Activated effector memory CD4-positive, alpha-beta T cell treated with Interleukin-2 at 50 U/mL for 16 hours (primary cell): ENCODE measurements around the gene MPP2.
"Not testable (repeated sequence)": the region's sequence is repeated elsewhere in the genome, so short reads cannot be mapped to it uniquely, and the experiment has no call there.

Experiments
- DNase-seq: peaks from one replicate; pipeline ENCODE4 v3.0.0-alpha.2; 2020

MPP2 gene

DNA sequence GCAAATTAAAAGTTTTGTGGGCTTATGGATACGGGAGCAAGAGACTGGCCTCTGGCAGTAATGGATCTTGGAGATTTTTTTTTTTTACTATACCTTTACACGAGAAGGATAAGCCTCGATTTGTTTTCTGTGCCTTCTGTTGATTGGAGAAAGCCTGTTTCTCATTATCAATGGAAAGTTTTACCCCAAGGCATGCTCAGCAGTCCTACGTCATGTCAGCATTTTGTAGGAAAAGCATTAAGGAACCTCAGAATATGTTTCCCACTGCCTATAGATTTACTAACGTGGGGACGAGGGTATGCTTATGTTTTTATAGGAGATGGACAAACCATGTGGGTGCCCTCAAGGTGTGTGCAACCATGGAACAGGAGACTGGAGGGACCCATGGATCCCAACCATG, 33.5 kb downstream of the MPP2 start:
- DNase-seq: no peak

DNA sequence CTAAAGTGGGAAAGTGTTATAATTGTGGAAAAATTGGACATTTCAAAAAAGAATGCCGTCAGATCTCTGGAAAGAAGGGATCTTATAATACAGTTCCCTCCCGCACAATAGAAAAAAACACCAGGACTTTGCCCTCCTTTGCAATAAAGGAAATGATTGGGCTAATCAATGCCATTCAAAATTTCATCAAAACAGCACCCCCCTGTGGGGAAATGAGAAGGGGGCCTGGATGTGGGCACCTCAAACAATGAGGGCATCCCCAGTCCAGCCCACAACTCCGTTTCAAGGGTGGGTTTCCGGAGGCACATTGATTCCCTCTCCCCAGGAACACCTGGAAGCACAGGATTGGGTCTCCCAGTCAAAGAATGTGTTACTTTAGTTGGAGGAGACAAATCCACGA, 34.2 kb downstream of the MPP2 start:
- DNase-seq: no peak

- no peak for DNase-seq
Observed at GRCh38 chr17:43871946-43872690, 35.2 kb downstream of the MPP2 start.

- DNase-seq: not testable (repeated sequence)
Observed at GRCh38 chr17:43869031-43869430, 38.3 kb downstream of the MPP2 start.

DNA sequence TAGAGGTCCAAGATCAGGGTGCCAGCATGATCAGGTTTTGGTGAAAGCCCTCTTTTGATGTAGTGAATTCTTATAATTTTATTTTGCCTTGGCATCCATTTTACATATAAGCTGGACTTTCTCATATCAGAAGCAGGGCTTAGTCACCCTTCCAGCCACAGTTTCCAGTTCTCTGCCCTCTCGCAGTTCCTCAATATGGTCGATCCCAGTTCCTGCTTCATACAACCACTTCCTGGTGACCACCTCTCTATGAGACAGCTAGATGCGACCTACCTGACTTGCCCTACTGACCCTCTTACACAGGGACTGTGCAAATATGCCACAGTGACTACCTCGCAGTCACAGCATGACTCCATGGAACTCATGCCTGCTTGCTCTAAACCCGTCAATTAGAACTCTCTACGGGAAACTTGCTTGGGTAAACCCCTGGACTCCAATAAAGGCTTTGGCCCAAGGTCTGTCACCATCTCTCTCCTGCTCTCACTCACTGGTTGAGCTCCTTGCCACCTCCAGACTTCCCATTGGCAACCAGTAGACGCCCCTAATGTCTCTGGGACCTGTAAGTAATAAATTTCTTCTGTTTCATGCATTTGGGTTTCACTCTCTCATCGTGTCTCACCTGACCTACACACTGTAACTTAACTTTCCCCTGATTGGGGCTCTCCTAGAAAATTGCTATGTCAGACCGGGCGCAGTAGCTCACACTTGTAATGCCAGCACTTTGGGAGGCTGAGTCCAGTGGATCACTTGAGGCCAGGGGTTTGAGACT, 38.9 kb downstream of the MPP2 start:
- no peak for DNase-seq

DNA sequence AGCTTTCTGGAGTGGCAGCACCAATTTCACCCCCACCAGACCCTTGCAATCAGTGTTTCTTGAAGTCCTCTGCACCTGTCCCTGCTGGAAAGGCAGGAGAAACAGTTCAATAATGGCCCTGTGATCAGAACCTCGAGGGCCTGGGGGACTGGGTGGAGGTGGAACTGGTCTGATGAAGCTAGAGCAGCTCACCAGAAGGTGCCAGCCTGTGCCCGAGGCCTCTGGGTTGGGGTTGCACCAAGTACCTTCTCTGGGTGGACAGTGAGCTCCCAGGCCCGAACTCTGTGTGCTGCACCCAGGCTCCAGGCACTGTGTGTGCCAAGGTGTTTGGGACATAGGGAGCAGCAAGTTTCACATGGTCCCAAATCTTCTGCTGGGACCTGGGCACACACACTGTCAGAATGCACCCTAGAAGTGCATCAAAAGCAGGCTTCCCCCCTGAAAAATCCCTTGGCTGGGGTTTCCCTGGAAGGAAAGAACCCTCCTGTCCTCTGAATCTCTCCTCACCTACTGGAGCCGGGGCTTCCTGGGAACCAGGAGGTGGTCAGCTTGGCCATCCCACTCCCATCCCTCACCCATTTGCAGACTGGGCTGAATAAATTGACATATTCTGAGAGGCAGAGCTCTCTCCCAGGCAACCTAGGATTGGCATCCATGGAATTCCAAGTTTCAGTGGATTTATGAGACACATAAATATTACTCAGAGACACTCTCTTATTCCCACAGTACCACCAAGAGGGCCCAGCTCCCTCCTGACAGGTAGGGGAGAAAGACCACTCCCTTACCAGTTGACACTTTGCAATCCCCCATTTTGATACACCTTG, 43.0 kb downstream of the MPP2 start:
- DNase-seq: no peak

GRCh38 chr17:43861960-43862359, 45.4 kb downstream of the MPP2 start:
- DNase-seq: no peak

- DNase-seq: no peak
Observed at GRCh38 chr17:43860927-43861622, 46.3 kb downstream of the MPP2 start.

DNA sequence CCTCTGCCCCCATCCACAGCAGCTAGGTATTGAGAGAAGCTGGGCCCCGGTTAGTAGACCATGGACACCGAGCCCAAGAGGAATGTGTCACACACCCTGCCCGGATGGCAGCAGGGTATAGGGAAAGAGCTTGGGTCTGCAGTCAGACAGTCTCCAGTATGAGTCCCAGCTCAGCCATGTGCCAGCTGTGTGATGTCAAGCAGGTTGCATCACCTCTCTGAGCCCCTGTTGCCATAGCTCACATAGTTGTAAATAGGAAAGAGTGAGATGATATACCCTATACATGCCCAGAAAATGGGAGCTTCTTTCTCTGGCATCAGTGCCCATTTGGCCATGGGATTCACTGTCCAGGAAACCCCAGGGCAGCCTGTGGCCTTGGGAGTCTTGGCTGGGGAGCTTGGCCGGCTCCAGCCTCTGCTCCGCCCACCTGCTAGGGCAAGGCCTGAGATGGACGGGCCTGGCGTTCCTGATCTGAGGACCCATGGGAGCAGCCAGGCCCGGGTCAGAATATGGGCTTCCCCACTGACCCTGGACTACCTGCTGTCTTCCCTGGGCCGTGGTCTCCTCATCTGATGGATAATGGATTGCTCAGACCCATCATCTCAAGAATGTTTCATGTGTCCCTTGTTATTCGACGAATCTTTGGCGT, 47.1 kb downstream of the MPP2 start:
- no peak for DNase-seq

- no peak for DNase-seq
Observed at GRCh38 chr17:43857957-43858600, 49.3 kb downstream of the MPP2 start.

DNA sequence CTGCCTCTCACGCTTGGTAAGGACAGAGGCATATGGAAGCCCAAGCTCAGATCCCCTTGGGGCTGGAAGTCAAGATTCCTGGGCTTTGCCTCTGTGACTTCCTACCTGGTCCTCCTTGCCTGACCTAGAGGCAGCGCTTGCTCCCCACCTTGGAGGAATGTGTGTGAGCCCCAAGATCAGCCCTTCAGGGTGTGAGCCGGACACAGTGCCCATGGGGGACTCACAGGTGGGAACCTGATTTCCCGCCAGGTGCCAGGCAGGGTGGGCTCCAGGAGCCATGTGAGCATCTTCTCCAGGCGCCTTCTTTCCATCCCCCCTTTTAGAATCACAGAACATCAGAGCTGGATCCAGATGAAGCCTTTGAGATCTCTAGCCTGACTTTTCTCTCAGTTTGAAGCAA, 50.2 kb downstream of the MPP2 start:
- no peak for DNase-seq

DNA sequence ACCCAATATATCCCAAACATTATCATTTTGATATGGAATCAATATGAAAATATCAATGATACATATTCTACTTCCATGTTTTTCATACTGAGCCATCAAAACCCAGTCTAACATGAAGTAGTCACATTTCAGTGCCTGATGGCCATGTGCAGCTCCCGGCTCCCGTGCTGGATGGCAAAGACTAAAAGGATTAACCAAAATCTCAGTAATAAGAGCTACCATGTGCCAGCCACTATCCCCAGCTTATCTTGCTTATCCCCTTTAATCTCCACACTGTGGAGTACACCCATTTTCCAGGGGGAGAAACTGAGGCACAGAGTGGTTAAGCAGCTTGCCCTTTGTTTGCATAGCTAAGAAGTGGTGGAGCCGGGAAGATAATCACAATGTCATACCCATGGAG, 51.2 kb downstream of the MPP2 start:
- DNase-seq: no peak

GRCh38 chr17:43855061-43855460, 52.3 kb downstream of the MPP2 start:
- no peak for DNase-seq

DNA sequence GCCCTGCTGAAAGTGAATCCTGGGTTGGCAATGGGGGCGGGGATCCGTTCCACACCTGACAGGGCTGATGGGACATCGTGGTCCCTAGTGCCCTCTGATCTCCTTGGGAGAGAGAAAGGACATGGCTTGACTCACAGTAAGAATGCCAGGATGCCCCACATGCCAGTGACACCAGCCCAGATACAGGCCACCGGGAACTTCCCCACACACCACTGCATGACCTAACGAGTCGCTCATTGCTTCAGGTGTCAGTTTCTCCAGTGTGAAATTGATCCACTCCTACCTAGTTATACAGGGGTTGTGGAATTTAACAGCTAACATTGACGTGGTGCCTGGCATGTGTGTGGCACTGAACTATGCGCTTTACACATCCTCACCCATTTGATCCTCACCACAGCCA, 52.8 kb downstream of the MPP2 start:
- no peak for DNase-seq

DNA sequence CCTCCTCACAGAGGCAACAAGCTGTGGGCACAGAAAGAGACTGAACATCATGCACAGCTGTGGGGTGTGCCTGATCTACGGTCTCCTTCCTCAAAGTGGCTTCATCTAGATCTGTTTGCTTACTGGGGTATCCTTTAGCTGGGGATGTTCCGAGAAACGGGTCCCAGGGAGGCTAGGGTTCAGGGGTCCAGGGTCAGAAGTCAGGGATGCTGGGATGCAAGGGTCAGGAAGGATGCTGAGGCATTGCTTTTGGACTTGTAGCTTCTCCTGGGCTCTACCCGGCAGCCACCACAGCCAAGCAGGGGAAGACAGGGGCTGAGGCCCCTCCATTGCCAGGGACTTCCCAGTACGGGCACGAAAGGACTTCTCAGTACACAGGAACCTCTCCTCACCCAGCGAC, 53.8 kb downstream of the MPP2 start:
- DNase-seq: no peak

- no peak for DNase-seq
Observed at GRCh38 chr17:43852571-43852970, 54.8 kb downstream of the MPP2 start.

GRCh38 chr17:43849116-43849515, 58.2 kb downstream of the MPP2 start:
- DNase-seq: no peak

DNA sequence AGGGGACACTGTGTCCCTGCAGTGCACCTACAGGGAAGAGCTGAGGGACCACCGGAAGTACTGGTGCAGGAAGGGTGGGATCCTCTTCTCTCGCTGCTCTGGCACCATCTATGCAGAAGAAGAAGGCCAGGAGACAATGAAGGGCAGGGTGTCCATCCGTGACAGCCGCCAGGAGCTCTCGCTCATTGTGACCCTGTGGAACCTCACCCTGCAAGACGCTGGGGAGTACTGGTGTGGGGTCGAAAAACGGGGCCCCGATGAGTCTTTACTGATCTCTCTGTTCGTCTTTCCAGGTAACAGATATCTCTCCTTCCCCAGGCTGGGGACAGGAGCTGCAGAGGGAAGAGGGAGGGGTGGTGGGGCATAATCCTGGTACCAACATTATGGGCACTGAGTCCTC, 58.7 kb downstream of the MPP2 start:
- no peak for DNase-seq

DNA sequence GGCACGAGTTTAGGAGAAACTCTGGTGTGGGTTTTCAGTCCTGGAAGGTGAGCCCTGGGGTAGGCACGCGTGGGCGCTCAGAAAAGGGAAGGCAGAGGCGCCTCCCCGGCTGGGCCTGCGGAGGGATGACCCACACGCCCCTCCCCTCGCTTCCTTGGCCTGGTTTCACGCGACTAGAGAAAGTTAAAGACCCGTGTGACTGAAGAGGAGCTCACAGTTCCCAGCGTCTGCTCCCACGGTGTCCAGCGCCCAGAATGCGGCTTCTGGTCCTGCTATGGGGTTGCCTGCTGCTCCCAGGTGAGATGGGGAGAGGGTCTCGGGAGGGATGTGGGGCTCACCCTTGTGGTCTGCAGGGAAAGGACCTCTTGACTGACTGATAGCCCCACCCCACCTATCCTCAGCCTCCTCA, 60.4 kb downstream of the MPP2 start, which contains the start of gene CD300LG:
Gene CD300LG, plus strand, starts transcription at position 214 of the 409 bp plus-strand sequence. Its CDS starts 41 bp downstream, at position 255.
- no peak for DNase-seq

DNA sequence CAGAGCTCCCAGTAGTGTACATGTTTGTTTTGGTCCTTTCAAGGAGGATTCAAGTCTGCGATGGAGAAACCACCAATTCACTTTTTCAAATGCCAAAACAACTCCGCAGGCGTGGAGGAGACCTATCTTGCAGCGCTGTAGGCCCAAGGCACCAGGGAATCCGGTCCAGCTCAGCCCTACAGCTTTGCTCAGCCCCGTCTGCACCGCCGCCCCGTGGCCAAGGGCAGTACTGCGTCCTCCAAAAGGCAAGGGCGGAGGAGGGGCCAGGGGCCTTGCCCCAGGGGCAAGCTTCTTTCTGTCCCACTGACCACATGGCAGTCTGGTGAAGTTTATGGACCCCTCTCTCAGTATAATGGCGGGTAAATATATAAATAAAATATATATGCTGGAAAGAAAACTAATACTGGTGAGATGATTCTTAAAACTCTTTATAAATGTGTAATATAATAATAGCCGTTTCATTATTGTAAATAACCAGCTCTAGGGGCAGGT, 61.1 kb downstream of the MPP2 start:
- peak; percentile 63 for DNase-seq

DNA sequence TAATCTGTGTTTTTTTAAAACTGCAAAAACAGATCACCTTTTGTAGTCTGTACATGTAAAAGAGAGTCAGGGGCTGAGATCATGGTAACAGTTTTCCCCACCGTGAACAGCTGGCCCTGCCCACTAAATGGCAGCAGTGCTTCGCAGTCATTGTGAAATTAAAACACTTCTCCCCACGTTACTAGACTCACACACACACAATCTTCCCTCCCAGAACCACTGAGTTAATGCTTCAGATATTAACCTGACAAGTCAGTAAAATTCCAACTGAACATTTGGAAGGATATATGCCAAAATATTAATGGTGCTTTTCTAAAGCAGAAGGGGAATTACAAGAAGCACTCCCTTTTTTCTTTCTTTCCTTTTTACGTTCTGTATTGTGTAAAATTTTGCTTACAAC, 61.6 kb downstream of the MPP2 start:
- DNase-seq: no peak

- DNase-seq: no peak
Observed at GRCh38 chr17:43844241-43844640, 63.1 kb downstream of the MPP2 start.
